Stimulated activated CD4-positive, alpha-beta T cell treated with anti-CD3 and anti-CD28 coated beads, Interleukin-2, amount 100 ng/mL, for 48 hours (primary cell): ENCODE measurements around the gene AMOTL2.

Experiments used
- DNase-seq, 2 donors: peaks; one replicate each; pipeline ENCODE4 v3.0.0-alpha.2; 2020

AMOTL2 gene

GRCh38 chr3:134378384-134378783 is 4.1 kb upstream of the AMOTL2 start:
- DNase-seq, result no peak

- DNase-seq, result no peak
Observed at GRCh38 chr3:134377896-134378295, 3.6 kb upstream of the AMOTL2 start.

GRCh38 chr3:134376786-134377426 is 2.7 kb upstream of the AMOTL2 start:
- no peak for DNase-seq

- no peak for DNase-seq
Observed at GRCh38 chr3:134376385-134376765, 2.1 kb upstream of the AMOTL2 start.

GRCh38 chr3:134375582-134376384 is 1.5 kb upstream of the AMOTL2 start:
- no peak for DNase-seq

GRCh38 chr3:134374791-134375581 is 739 bp upstream of the AMOTL2 start:
- DNase-seq, result no peak

- no peak for DNase-seq
Observed at GRCh38 chr3:134373271-134374104, 759 bp downstream of the AMOTL2 start.

- DNase-seq, result no peak
Observed at GRCh38 chr3:134372396-134373270, 1.6 kb downstream of the AMOTL2 start.

- no peak for DNase-seq
Observed at GRCh38 chr3:134371542-134372324, 2.5 kb downstream of the AMOTL2 start.

- no peak for DNase-seq
Observed at GRCh38 chr3:134370611-134371531, 3.4 kb downstream of the AMOTL2 start.

- no peak for DNase-seq
Observed at GRCh38 chr3:134369861-134370596, 4.2 kb downstream of the AMOTL2 start.

- no peak for DNase-seq
Observed at GRCh38 chr3:134369231-134369741, 5.0 kb downstream of the AMOTL2 start.

- no peak for DNase-seq
Observed at GRCh38 chr3:134368751-134369105, 5.5 kb downstream of the AMOTL2 start.

- DNase-seq, result no peak
Observed at GRCh38 chr3:134367869-134368750, 6.1 kb downstream of the AMOTL2 start.

GRCh38 chr3:134366928-134367811 is 7.1 kb downstream of the AMOTL2 start:
- no peak for DNase-seq

GRCh38 chr3:134366221-134366927 is 7.9 kb downstream of the AMOTL2 start:
- DNase-seq, result no peak
